Choroid plexus epithelial cell (primary cell): ENCODE measurements around the gene TCHP.

ENCODE experiments used
- DNase-seq: peaks from one replicate; pipeline ENCODE4 v3.0.0-alpha.2; 2010; ENCODE audit warnings: low read depth
- H3K4me3 ChIP-seq: 2 replicates; pipeline ENCODE4 v1.5.1; 2011; ENCODE audit warnings: low read depth, mild to moderate bottlenecking, control low read depth, low read length, moderate library complexity
- CTCF ChIP-seq: conservative IDR thresholded peaks from 2 replicates; pipeline ENCODE4 v1.5.1; 2011; ENCODE audit warnings: low read depth, mild to moderate bottlenecking, control low read depth, inconsistent platforms, low read length, moderate library complexity

The TCHP gene

GRCh38 chr12:109938947-109939346, 38.9 kb downstream of the TCHP start:
- no peak for DNase-seq
- no peak for TF ChIP-seq CTCF

DNA sequence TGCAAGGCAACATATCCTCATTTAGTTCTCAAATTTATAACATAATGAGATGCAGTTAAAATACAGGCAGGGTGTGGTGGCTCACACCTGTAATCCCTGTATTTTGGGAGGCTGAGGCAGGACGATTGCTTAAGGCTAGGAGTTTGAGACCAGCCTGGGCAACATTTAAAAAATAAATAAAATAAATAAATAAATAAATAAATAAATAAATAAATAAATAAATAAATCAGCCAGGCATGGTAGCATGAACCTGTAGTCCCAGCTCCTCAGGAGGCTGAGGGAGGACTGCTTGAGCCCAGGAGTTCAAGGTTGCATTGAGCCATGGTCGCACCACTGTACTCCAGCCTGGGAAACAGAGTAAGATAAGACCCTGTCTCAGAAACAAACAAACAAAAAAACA, 39.4 kb downstream of the TCHP start:
- TF ChIP-seq CTCF = no peak
- no peak for DNase-seq
- no peak overlapping the region for H3K4me3 ChIP-seq

More at GRCh38 chr12:109938947-109939346, 38.9 kb downstream of the TCHP start:
- H3K4me3 ChIP-seq = no peak overlapping the region

- no peak for DNase-seq
- H3K4me3 ChIP-seq = no peak overlapping the region
- TF ChIP-seq CTCF = no peak
These were observed 40.4 kb downstream of the TCHP start for GRCh38 chr12:109940339-109940923.

GRCh38 chr12:109943811-109944210, 43.7 kb downstream of the TCHP start:
- no peak overlapping the region for H3K4me3 ChIP-seq
- no peak for TF ChIP-seq CTCF
- peak; percentile 54 for DNase-seq

- peak; percentile 73 for DNase-seq
- TF ChIP-seq CTCF = peak; percentile 40
- H3K4me3 ChIP-seq = no peak overlapping the region
These were observed 44.7 kb downstream of the TCHP start for GRCh38 chr12:109944561-109945359.

- peak; percentile 82 for DNase-seq
- no peak overlapping the region for H3K4me3 ChIP-seq
- TF ChIP-seq CTCF = no peak
These were observed 46.4 kb downstream of the TCHP start for GRCh38 chr12:109946505-109946904.

GRCh38 chr12:109946913-109947312, 46.8 kb downstream of the TCHP start:
- TF ChIP-seq CTCF = no peak
- no peak overlapping the region for H3K4me3 ChIP-seq
- no peak for DNase-seq
